K562 (cell line): ENCODE data around the gene PHF24. TPM values are rescaled to one million over a fixed set of nuclear protein-coding genes. Genes with fewer than 3 reads are reported as not detected.

ENCODE experiments used
- ATAC-seq: fragments of 200-7000 bp; cut with Tn5 transposase; 3 replicates; pipeline ENCODE4 v1.9.1; 2020; ENCODE audit warnings: moderate library complexity
- BruUV-seq: library from RNA; stranded (reverse); fragments of 400-500 nt; replicated peaks from 2 replicates; lab custom pipeline; 2021; lab: Mats Ljungman, UMichigan
- CTCF ChIA-PET: fragments of 300-600 bp; formaldehyde crosslinking; extraction: SDS; loops from one replicate; lab custom pipeline; 2021; ENCODE audit warnings: low intra/inter-chr PET ratio; lab: Yijun Ruan, JAX
- POLR2A ChIA-PET: fragments of 300-600, 350-650 bp; sonication (Branson Sonifier 250); formaldehyde crosslinking; extraction: SDS; loops from one replicate; lab custom pipeline; 2021; ENCODE audit warnings: antibody characterized with exemption, inconsistent platforms; lab: Yijun Ruan, JAX
- DNase-seq, 4 experiments: peaks; one replicate each; pipeline versions ENCODE4 v3.0.0 to v3.0.0-alpha.2; 2011 to 2018; ENCODE audit warnings: low spot score in 3 of 4, mixed read lengths in 3 of 4; ENCODE audit errors: extremely low read depth in 1 of 4
- FAIRE-seq: peaks from 2 replicates; lab custom pipeline; 2011; peaks lifted over from hg19 to GRCh38; lab: Jason Lieb, UNC
- H2AFZ ChIP-seq: 2 replicates; pipeline ENCODE4 v1.6.0; 2011; ENCODE audit warnings: low read depth, low read length, control low read depth, inconsistent platforms
- H3K27ac ChIP-seq: fragments of 200-600 bp; 3 replicates; pipeline ENCODE4 v1.8.0; 2011; ENCODE audit warnings: low read depth, mild to moderate bottlenecking, control low read depth, inconsistent platforms, low read length, moderate library complexity, mixed read lengths; ENCODE audit errors: extremely low read depth
- H3K27me3 ChIP-seq, 2 experiments: fragments of 300-600 bp in 1 of 2; 2 replicates in 1 of 2; 3 replicates in 1 of 2; pipeline versions ENCODE4 v1.6.0 to v1.8.0; 2011; ENCODE audit warnings: inconsistent platforms in 2 of 2, low read length in 2 of 2, mild to moderate bottlenecking in 1 of 2, mixed read lengths in 1 of 2, moderate library complexity in 1 of 2; ENCODE audit not compliant: control insufficient read depth in 2 of 2, insufficient read depth in 2 of 2
- H3K36me3 ChIP-seq: fragments of 300-600 bp; 3 replicates; pipeline ENCODE4 v1.8.0; 2011; ENCODE audit warnings: mild to moderate bottlenecking, low read length, inconsistent platforms; ENCODE audit not compliant: control insufficient read depth, insufficient read depth
- H3K4me1 ChIP-seq, 2 experiments: fragments of 200-600 bp in 1 of 2; replicated peaks in 1 of 2; 2 replicates in 1 of 2; 3 replicates in 1 of 2; pipeline versions ENCODE4 v1.5.1 to v1.8.0; 2011; ENCODE audit warnings: inconsistent platforms in 2 of 2, low read length in 2 of 2, mild to moderate bottlenecking in 1 of 2, mixed read lengths in 1 of 2, moderate library complexity in 1 of 2; ENCODE audit not compliant: control insufficient read depth in 2 of 2, insufficient read depth in 2 of 2
- H3K4me2 ChIP-seq: 2 replicates; pipeline ENCODE4 v1.6.1; 2011; ENCODE audit warnings: low read length, control low read depth, inconsistent platforms, mixed read lengths; ENCODE audit not compliant: insufficient read depth
- H3K4me3 ChIP-seq: fragments of 200-600 bp; sonication (generic), shearing (Covaris generic); 2 replicates; pipeline ENCODE4 v1.5.1; 2016; ENCODE audit warnings: control low read depth, inconsistent platforms
- H3K79me2 ChIP-seq: fragments of 200-600 bp; 3 replicates; pipeline ENCODE4 v1.8.0; 2011; ENCODE audit warnings: low read length, inconsistent platforms; ENCODE audit not compliant: control insufficient read depth, insufficient read depth
- H3K9ac ChIP-seq, 2 experiments: 2 replicates each; pipeline versions ENCODE4 v1.6.0 to v1.6.1; 2011; ENCODE audit warnings: low read depth in 2 of 2, low read length in 2 of 2, control low read depth in 1 of 2, inconsistent platforms in 1 of 2, mild to moderate bottlenecking in 1 of 2, mixed read lengths in 1 of 2; ENCODE audit not compliant: insufficient read depth in 1 of 2
- H3K9me1 ChIP-seq: one replicate; pipeline ENCODE4 v1.6.0; 2011; ENCODE audit warnings: inconsistent platforms, mild to moderate bottlenecking, low read length, moderate library complexity; ENCODE audit not compliant: control insufficient read depth, insufficient read depth
- H3K9me3 ChIP-seq: replicated peaks from 2 replicates; pipeline ENCODE4 v1.5.1; 2011; ENCODE audit warnings: low read depth, low read length, inconsistent platforms; ENCODE audit not compliant: control insufficient read depth, insufficient read depth
- H4K20me1 ChIP-seq: replicated peaks from 2 replicates; pipeline ENCODE4 v1.6.1; 2011; ENCODE audit warnings: low read length, inconsistent platforms, mixed read lengths; ENCODE audit not compliant: control insufficient read depth, insufficient read depth
- CBFA2T3 ChIP-seq: fragments of 450-650 bp; IDR thresholded peaks from 2 replicates; pipeline ENCODE4 v1.6.1; 2017
- CBX3 ChIP-seq, 2 experiments: IDR thresholded peaks; 1 replicate in 1 of 2; 2 replicates in 1 of 2; pipeline ENCODE4 v1.6.1; 2012; ENCODE audit warnings: inconsistent platforms in 2 of 2, low read length in 2 of 2, borderline replicate concordance in 1 of 2, control low read depth in 1 of 2
- CCNT2 ChIP-seq: IDR thresholded peaks from 2 replicates; pipeline ENCODE4 v1.6.1; 2011; ENCODE audit warnings: borderline replicate concordance, low read depth, mild to moderate bottlenecking, moderate library complexity, mixed read lengths, low read length; ENCODE audit not compliant: insufficient read length; ENCODE audit errors: extremely low read depth
- HEY1 ChIP-seq: fragments of 250-450 bp; sonication (Bioruptor Pico); IDR thresholded peaks from 2 replicates; pipeline ENCODE4 v1.5.0; 2020; ENCODE audit warnings: mild to moderate bottlenecking, moderate library complexity, borderline replicate concordance
- KAT8 ChIP-seq: fragments of 450-650 bp; IDR thresholded peaks from 2 replicates; pipeline ENCODE4 v1.6.1; 2016; ENCODE audit warnings: low read depth, mild to moderate bottlenecking
- MCM2 ChIP-seq: fragments of 450-650 bp; IDR thresholded peaks from 2 replicates; pipeline ENCODE4 v1.6.1; 2017; ENCODE audit warnings: low read depth, mild to moderate bottlenecking
- MEIS2 ChIP-seq: fragments of 450-650 bp; IDR thresholded peaks from 2 replicates; pipeline ENCODE4 v1.6.1; 2014; ENCODE audit warnings: mild to moderate bottlenecking; ENCODE audit not compliant: partially characterized antibody
- POLR3A ChIP-seq: IDR thresholded peaks from 2 replicates; pipeline ENCODE4 v1.6.1; 2011; ENCODE audit warnings: borderline replicate concordance, mild to moderate bottlenecking, moderate library complexity; ENCODE audit not compliant: insufficient read length, insufficient read depth; ENCODE audit errors: extremely low read depth
- POLR3G ChIP-seq: IDR thresholded peaks from 2 replicates; pipeline ENCODE4 v1.6.1; 2011; ENCODE audit not compliant: insufficient read length, insufficient replicate concordance; ENCODE audit errors: extremely low read depth
- SIRT6 ChIP-seq: IDR thresholded peaks from one replicate; pipeline ENCODE4 v1.6.1; 2012; ENCODE audit warnings: low read depth, mild to moderate bottlenecking, control low read depth, inconsistent platforms, low read length, moderate library complexity
- SMC3 ChIP-seq: conservative IDR thresholded peaks from 2 replicates; pipeline ENCODE4 v1.6.1; 2011; ENCODE audit warnings: low read depth, low read length, improper control_type of control experiment; ENCODE audit not compliant: insufficient read depth
- SNRNP70 ChIP-seq: fragments of 200-400 bp; formaldehyde crosslinking; optimal IDR thresholded peaks from 2 replicates; pipeline ENCODE3; 2017; ENCODE audit warnings: low read depth, low read length
- YBX1 ChIP-seq: fragments of 450-650 bp; IDR thresholded peaks from 2 replicates; pipeline ENCODE4 v1.7.1; 2016; ENCODE audit warnings: mild to moderate bottlenecking
- ZNF133 ChIP-seq: fragments of 250-450 bp; sonication (Bioruptor Pico); IDR thresholded peaks from 2 replicates; pipeline ENCODE4 v1.4.0; 2020; ENCODE audit warnings: mild to moderate bottlenecking
- ZNF584 ChIP-seq: fragments of 200-800 bp; sonication (Bioruptor generic); IDR thresholded peaks from 2 replicates; pipeline ENCODE4 v1.6.1; 2016; ENCODE audit warnings: low read depth, mild to moderate bottlenecking, missing genetic modification characterization, missing compliant biosample characterization
- ZNF830 ChIP-seq: fragments of 250-450 bp; sonication (Bioruptor Pico); IDR thresholded peaks from 2 replicates; pipeline ENCODE4 v1.5.0; 2021; ENCODE audit warnings: mild to moderate bottlenecking
- WGBS: fragments of 100-300 bp; shearing (Covaris generic); methylation state at CpG from one replicate; pipeline ENCODE4 v1.1.6; 2016; ENCODE audit warnings: low coverage, mixed read lengths; ENCODE audit not compliant: insufficient coverage; ENCODE audit errors: missing lambda C conversion rate; 5-methylcytosine and 5-hydroxymethylcytosine counted together
- in situ Hi-C: fragments of 300-500 bp; cut with MboI; formaldehyde crosslinking; loops from 4 replicates; pipeline ENCODE4 v1.15.0; 2018; ENCODE audit warnings: inconsistent platforms, mixed read lengths
- intact Hi-C: fragments of 100-400 bp; cut with micrococcal nuclease; formaldehyde crosslinking; loops from 2 replicates; pipeline ENCODE4 v1.14.2; 2022
- polyA plus RNA-seq, 8 experiments: library from polyadenylated mRNA; depleted of rRNA in 4 of 8; stranded (reverse) in 5 of 8; unstranded in 3 of 8; fragments of >200 nt; fragmentation: Nextera tagmentation in 2 of 8; fragmentation: Illumina TruSeq in 1 of 8; extraction: Ambion mirVana in 2 of 8; extraction: Trizol in 1 of 8; gene quantifications; 2 replicates each; pipeline versions ENCODE4 v1.2.1 to v1.2.3, GENCODE V29; 2011 to 2014; ENCODE audit warnings: inconsistent platforms in 1 of 8, missing spikeins in 1 of 8
- total RNA-seq, 7 experiments: library from RNA; depleted of rRNA in 6 of 7; stranded (reverse); fragments of >200 nt in 6 of 7; fragmentation: Illumina TruSeq in 2 of 7; extraction: Trizol in 2 of 7; gene quantifications; 2 replicates each; pipeline versions ENCODE4 v1.2.1 to v1.2.3, GENCODE V29; 2011 to 2021; ENCODE audit warnings: low replicate concordance in 1 of 7
- TF ChIP-seq, protein P1 (sequence below): sonication (generic); formaldehyde crosslinking; IDR thresholded peaks from 2 replicates; pipeline ENCODE4 v1.8.0; 2022; ENCODE audit warnings: mild to moderate bottlenecking, missing genetic modification reagents
- TF ChIP-seq, protein P2 (sequence below): fragments of 450-650 bp; IDR thresholded peaks from 2 replicates; pipeline ENCODE4 v1.6.1; 2016
- TF ChIP-seq, protein P3 (sequence below): sonication (generic); formaldehyde crosslinking; IDR thresholded peaks from 2 replicates; pipeline ENCODE4 v1.8.1; 2023; ENCODE audit warnings: mild to moderate bottlenecking, missing genetic modification reagents

Gene PHF24
- total and polyA plus RNA-seq, 9 of the 15 experiments (the other 6 are each of a cell fraction or from before 2014, with no cell fraction given), result 0.01 TPM; not detected in 7

DNA sequence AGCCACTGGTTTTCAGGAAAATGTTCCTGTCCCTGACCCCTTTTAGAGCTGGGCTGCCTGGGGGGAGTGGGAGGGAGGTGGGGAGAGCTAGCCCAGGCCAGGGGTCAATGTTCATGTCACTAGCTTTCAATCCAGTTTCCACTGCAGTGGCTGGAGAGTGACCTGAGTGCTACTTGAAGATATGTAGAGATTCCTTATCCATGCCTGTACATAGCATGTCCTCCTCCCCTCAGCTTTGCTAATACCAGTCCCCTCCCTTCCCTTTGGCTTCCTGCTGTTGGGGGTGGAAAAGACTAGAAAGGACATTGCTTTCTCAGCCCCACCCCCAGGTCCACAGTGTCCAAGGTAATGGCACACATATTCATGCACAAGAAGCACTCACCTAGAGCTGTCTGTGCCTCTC lies 39.3 kb downstream of the PHF24 start (continued):
- TF ChIP-seq, protein P1, sequence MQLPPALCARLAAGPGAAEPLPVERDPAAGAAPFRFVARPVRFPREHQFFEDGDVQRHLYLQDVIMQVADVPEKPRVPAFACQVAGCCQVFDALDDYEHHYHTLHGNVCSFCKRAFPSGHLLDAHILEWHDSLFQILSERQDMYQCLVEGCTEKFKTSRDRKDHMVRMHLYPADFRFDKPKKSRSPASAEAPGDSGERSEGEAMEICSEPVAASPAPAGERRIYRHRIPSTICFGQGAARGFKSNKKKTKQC (CRISPR knock-in tag), result no peak
- TF ChIP-seq ZNF830 (CRISPR knock-in tag) (no peak), CBFA2T3 (peak; percentile 68)
- TF ChIP-seq, protein P2, sequence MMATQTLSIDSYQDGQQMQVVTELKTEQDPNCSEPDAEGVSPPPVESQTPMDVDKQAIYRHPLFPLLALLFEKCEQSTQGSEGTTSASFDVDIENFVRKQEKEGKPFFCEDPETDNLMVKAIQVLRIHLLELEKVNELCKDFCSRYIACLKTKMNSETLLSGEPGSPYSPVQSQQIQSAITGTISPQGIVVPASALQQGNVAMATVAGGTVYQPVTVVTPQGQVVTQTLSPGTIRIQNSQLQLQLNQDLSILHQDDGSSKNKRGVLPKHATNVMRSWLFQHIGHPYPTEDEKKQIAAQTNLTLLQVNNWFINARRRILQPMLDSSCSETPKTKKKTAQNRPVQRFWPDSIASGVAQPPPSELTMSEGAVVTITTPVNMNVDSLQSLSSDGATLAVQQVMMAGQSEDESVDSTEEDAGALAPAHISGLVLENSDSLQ, result no peak

DNA sequence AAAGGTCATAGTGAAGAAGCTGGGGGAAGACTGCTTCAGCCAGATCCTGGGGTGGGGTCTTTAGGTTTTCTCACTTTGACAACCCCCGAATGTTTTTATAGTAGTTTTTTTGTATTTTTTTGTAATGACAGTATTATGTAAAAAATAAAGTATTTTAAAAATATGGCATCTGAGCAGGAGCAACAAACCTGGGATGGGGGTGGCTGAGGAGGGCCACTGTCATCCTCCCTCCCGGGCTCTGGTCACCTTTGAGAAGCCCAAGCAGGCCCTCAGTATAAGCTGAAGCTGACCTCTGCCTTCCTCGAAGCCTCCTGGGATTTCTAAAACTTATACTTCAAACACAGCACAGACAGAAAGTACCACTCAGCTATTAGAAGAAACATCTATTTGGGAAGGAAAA lies 40.2 kb downstream of the PHF24 start:
- H3K4me3 ChIP-seq, result no peak overlapping the region
- no peak overlapping the region for H3K4me2 ChIP-seq
- H3K27ac ChIP-seq, result no peak overlapping the region
- 64% methylated on average over 2 of the region's 3 CpGs for WGBS
- ATAC-seq, result no peak
- in situ Hi-C loops (loop anchor here (5.0 kb wide), 1 partner anchor 44 kb away; a partner anchor contains a TSS), intact Hi-C loops (loop anchor here (5.0 kb wide), 1 partner anchor 54 kb away; no protein-coding TSS in a partner anchor)
- peaks cover 5% of the 10 kb centered on the region for H3K9me1 ChIP-seq
- POLR2A ChIA-PET, result no interaction called here
- peaks cover 45 to 79% of the 10 kb centered on the region in 2 experiments for H3K4me1 ChIP-seq
- H4K20me1 ChIP-seq, result no peaks in the 10 kb centered on the region
- H3K9me3 ChIP-seq, result no peaks in the 10 kb centered on the region
- CTCF ChIA-PET, result interaction anchor here (0.5 kb wide), 1 partner anchor 834 kb away, joined by 3 read pairs; no protein-coding TSS in a partner anchor
- no peak overlapping the region for H2AFZ ChIP-seq
- H3K79me2 ChIP-seq, result no peaks in the 10 kb centered on the region
- DNase-seq, result peak in 1 of 4 experiments; percentile 1
- H3K9ac ChIP-seq, result no peak overlapping the region
- H3K27me3 ChIP-seq, result no peaks in the 10 kb centered on the region
- no peak for FAIRE-seq
- peaks cover 5% of the 10 kb centered on the region; the same call in 2 of the 3 replicates for H3K36me3 ChIP-seq
- no TSS peak for BruUV-seq
- no peak for TF ChIP-seq MCM2
- TF ChIP-seq HEY1 (CRISPR knock-in tag), result no peak
- TF ChIP-seq CCNT2, result no peak
- TF ChIP-seq, protein P3, sequence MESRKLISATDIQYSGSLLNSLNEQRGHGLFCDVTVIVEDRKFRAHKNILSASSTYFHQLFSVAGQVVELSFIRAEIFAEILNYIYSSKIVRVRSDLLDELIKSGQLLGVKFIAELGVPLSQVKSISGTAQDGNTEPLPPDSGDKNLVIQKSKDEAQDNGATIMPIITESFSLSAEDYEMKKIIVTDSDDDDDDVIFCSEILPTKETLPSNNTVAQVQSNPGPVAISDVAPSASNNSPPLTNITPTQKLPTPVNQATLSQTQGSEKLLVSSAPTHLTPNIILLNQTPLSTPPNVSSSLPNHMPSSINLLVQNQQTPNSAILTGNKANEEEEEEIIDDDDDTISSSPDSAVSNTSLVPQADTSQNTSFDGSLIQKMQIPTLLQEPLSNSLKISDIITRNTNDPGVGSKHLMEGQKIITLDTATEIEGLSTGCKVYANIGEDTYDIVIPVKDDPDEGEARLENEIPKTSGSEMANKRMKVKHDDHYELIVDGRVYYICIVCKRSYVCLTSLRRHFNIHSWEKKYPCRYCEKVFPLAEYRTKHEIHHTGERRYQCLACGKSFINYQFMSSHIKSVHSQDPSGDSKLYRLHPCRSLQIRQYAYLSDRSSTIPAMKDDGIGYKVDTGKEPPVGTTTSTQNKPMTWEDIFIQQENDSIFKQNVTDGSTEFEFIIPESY (CRISPR knock-in tag), result no peak
- TF ChIP-seq YBX1, result no peak
- no peak for TF ChIP-seq KAT8
- no peak for TF ChIP-seq SMC3
- no peak for TF ChIP-seq SIRT6
- no peak for TF ChIP-seq MEIS2
- TF ChIP-seq ZNF133 (CRISPR knock-in tag), result no peak
- TF ChIP-seq POLR3G, result no peak
- TF ChIP-seq CBX3 (IDR thresholded peaks at IDR 0.05; ENCODE audit: borderline replicate concordance in 1 of 2, low read length in 2 of 2), result no peak
- no peak for TF ChIP-seq ZNF584 (CRISPR knock-in tag)
- TF ChIP-seq SNRNP70, result no peak
- no peak for TF ChIP-seq POLR3A
